Activated T-helper 1 cell treated with Interleukin-2 at 50 U/mL for 16 hours (primary cell): ENCODE measurements around the gene ATP7B.
"Not testable (repeated sequence)": the region's sequence is repeated elsewhere in the genome, so short reads cannot be mapped to it uniquely, and the experiment has no call there.

Experiments used
- DNase-seq: peaks from one replicate; pipeline ENCODE4 v3.0.0-alpha.2; 2020; ENCODE audit warnings: low read depth

ATP7B gene

DNA sequence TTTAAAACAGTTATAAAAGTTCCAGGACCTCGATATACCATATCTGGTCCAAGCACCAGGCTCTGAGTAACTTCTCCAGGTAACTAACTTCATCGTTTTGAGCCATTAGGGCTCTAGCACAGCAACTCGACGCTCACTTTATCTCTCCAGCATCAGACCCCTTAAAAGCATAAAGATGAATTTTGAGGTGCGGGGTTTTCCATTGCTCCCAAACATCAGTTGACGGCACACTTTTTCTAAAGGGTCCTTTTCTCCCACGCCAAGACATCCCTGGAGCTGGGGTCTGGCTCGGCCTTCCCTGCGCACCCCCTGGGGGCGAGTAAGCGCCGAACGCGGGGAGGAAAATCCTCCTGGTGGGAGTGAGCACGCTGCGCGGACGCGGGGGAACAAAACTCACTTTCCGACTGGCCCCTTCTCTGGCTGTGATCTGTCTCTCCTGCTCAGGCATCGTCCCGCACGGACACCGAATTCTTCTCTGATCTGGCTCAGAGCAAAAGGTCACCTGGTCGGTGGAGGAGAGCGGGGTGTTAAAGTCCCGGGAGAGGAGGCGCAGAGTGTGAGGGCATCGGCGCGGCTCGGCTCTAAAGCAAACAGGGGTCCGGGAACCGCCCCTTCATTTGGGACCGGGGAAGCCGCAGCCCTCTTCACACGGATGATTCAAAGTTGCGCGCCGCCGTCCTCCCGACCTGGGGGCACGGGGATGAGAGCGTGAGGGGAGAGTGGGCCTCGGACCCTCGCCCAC lies at the start of gene ATP7B:
Gene ATP7B (minus strand): TSS at position 561 of the 742 bp plus-strand sequence. CDS start 113 bp downstream, at position 448.
- no peak for DNase-seq

DNA sequence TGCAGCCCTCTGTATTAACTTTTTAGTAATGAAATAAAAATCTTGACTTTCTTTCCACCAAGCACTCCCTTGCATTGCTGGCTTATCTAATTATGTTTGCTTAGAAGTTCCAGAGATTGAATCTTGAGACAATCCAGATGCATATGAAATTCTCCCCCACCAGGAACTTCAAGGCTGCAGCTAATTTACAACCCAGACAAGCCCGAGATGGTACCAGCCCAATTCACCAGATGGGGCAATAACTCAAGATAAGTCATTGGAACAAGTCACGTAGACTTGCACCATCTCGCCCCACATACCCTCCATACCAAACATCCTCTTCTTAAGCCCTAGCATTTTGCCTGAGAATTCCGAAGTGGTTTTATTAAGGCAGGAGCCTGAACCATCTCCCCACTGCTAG lies 42.2 kb upstream of the ATP7B start:
- no peak for DNase-seq

DNA sequence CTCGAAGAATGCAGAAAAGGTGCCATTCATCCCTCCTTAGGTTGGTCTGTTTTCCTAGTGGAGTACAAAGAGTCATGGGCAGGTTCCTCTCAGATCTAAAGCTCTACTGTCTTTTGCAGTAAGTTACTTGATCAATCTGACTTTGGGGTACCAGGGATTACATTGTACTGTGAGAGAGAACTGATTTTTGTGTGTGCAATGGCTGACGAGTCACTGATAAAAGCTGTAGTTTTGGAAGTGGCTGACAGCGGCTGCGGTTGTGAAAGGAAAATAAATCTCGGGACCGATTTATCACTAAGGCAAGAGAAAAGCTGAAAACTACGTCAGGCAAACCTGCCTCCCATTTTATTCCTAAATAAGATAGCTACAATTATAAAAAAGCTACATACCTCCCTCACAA lies 40.1 kb upstream of the ATP7B start:
- DNase-seq, result no peak

DNA sequence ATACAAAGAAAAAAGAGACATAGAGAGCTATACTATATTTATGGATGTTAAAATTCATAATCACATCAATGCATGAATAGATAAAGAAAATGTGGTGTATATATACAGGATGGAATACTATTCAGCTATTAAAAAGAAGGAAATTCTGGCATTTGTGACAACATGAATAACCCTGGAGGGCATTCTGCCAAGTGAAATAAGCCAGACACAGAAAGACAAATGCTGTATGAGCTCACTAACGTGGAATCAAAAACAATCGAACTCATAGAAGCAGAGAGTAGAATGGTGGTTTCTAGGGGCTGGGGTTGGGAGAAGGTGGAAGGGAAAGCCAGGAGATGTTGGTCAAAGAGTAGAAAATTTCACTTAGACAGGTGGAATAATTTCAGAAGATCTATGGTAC lies 37.3 kb upstream of the ATP7B start:
- DNase-seq, result no peak

DNA sequence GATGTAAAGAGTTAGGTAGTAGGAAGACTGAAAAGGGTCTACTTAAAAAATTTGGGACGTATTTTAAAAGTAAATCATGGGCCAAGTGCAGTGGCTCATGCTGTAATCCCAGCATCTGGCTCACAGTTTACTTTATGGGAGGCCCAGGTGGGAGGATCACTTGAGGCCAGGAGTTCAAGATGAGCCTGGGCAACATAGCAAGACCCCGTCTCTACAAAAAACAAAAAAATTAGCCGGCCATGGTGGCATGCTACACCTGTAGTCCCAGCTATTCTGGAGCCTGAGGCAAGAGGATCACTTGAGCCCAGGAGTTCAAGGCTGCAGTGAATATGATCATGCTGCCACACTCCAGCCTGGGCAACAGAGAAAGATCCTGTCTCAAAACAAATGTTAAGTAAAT lies 36.2 kb upstream of the ATP7B start:
- DNase-seq, result no peak

DNA sequence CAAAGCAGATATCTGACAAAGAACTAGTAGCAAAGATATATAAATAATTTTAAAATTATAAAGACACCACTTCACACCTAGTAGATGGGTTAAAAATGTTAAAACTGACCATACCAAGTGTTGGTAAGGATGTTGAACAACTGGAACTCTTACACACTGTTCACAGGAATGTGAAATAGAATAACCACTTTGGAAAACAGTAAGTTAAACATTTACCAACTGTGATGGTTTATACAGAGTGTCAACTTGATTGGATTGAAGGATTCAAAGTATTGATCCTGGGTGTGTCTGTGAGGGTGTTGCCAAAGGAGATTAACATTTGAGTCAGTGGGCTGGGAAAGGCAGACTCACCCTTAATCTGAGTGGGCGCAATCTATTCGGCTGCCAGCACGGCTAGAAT lies 32.4 kb upstream of the ATP7B start:
- DNase-seq, result no peak

DNA sequence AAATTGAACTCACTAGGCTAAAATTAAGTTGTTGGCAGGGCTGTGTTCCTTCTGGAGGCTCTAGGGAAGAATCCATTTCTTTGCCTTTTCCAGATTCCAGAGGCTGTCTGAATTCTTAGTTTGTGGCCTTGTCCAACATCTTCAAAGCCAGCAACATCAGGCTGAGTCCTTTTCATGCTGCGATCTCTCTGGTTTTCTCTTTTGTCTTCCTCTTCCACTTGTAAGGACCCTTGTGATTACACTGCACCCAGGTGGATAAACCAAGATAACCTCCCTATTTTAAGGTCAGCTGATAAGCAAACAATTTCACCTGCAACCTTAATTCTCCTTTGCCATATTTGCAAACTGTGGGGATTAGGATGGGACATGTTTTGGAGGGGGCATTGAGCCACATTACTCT lies 24.8 kb upstream of the ATP7B start:
- DNase-seq, result no peak

DNA sequence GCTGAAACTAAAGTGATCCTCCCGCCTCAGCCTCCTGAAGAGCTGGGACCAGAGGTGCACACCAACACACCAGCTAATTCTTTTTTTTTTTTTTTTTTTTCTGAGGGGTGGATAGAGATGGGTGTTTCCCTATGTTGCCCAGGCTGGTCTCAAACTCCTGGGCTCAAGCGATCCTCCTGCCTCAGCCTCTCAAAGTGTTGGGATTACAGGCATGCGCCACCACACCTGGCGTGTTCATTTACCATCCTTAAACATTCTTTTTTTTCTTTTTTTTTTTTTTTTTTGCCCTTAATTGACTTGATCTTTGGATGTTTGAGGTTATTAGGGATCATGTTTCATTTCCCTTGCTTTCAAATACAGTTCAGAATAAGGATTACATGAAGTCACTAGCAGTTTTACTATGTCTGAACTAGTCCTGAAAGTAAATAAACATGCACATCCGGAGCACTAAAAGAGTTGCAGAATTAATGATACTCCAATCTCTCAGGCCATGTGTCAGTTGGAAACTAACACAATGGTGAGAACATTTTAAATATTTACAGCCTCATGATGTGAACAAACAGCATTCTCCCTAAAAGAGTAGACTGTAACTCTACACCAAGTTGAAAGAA lies 23.5 kb upstream of the ATP7B start:
- DNase-seq, result no peak

DNA sequence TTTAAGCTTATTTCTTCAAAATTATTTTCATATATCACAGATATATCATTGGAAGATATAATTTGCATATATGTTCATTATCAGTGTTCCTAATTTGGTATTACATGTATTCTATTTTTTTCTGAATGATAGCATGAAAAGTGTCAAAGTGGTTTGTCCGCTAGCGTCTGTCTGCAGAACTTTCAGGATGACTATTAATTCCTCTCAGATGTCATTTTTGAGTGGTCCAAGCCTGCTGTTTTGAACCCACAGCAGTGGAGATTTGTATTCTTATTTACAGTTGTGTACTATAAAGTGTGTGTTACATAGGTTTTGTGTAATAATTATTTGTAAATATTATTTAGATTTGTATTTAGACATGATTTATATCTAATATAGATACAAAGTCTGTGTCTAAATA lies 21.8 kb upstream of the ATP7B start:
- DNase-seq, result no peak

DNA sequence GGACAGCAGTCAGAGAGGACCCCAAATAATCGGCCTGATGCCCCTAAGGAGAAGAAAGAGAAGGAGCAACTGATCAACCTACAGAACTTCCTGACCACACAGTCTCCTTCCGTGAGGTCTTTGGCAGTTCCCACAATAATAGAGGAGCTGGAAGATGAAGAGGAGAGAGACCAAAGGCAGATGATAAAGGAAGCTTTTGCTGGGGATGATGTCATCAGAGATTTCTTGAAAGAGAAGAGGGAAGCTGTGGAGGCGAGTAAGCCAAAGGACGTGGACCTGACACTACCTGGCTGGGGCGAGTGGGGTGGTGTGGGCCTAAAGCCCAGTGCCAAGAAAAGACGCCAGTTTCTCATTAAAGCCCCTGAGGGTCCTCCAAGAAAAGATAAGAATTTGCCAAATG lies 19.2 kb upstream of the ATP7B start:
- DNase-seq, result not testable (repeated sequence)

DNA sequence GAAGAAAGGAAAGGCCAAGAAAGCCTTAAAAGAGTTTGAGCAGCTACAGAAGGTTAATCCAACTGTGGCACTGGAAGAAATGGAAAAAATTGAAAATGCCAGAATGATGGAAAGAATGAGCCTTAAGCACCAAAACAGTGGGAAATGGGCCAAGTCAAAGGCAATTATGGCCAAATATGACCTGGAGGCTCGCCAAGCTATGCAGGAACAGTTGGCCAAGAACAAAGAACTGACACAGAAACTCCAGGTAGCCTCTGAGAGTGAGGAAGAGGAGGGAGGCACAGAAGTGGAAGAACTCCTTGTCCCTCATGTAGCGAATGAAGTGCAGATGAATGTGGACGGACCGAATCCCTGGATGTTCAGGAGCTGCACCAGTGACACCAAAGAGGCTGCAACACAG lies 18.3 kb upstream of the ATP7B start:
- no peak for DNase-seq

DNA sequence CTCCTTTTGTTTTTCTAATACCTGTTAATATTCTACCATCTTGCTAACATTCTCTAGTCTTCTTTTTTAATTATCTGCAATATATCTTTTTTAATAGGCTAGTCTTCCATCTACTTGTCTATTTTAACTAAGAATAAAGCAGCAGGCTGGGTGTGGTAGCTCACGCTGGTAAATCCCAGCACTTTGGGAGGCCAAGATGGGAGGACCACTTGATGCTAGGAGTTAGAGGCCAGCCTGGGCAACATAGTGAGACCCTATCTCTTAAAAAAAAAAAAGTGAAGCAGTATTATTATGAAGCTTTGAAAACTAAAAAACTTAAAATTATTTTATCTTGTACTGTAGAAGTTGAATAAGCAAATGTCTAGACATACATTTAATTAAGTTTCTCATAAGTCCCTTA lies 16.6 kb upstream of the ATP7B start:
- DNase-seq, result no peak

DNA sequence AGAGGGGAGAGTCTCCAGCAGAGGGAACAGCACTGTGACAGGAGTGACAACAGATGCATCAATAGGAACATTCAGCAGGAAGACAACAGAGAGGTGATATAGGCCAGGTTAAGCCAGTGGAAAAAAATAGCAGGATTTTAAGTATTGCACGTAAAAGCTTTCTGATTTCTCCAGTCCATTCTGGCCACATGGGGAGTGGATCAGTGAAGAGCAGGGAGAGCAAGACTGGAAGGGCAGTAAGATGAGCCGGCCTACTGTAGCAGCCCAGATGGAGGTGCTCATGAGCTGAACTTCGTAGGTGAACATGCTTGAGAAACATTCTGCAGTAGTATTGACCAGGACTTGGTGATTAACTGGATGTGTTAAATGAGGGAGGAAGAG lies 15.0 kb upstream of the ATP7B start:
- no peak for DNase-seq

DNA sequence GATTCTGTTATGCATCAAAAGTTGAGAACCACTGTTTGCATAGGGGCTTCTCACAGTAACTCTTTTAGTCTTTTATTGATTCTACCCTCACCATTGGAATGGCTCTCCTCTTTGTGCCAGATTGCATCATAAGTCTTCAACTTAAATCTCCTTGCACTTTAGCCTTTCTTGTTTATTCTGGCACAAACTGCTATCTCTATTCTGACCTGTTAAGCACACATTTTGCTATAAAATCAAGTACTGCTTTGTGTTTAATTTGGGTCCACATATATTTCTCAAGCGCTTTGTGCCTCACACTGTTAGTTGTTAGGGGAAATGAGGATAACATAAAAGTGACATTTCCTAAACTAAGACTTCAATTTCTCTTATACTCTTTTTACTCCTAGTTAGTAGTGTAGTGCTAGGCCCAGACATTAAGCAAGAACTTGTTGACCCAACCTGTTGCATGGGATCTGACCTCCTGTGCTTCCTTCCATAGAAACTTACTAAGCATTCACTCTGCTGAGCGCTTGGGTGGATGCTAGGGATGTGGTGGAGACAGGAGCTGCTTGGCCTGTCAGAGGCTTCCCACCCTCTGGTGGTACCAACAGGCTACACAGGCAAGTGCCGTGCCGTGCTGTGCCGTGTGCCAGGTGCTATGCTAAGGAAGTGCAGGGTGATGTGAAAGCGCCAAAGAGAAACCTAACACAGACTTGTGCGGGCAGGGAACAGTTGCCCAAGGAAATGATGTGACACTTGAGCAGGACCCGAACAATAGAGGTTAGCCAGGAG lies 14.4 kb upstream of the ATP7B start:
- DNase-seq, result no peak

DNA sequence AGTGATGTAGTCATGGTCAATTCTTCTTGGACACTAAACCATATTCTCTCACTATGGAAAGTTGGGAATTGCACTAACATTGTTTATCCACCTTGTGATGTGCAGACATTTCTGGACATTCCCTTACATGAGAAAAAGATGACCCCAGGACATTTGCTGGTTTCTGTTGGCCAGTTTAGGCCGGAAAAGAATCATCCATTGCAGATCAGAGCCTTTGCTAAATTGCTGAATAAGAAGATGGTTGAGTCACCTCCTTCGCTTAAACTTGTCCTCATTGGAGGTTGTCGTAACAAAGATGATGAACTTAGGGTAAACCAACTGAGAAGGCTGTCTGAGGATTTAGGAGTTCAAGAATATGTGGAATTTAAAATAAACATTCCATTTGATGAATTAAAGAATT lies 13.2 kb upstream of the ATP7B start, which contains the start of gene UTP14C:
Gene UTP14C (plus strand): TSS at position 211 of the 400 bp plus-strand sequence. CDS start 4,114 bp downstream, outside the sequence.
- no peak for DNase-seq

DNA sequence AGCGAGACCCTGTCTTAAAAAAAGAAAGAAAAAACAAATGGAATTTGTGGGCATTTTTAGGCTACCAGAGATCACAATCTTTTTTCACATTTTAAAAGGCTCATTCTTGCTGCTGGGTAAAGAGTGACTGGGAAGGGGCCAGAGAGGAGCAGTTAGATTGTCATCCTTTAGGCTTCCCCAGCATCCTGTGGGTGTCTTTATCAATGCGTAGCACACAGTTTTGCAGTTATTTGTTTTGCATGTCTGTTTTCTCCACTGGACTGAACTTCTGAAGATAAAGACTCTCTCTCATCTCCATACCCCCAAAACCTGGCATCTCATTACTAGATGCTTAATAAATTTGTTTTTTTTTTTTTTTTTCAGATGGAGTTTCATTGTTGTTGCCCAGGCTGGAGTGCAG lies 11.1 kb upstream of the ATP7B start:
- no peak for DNase-seq

DNA sequence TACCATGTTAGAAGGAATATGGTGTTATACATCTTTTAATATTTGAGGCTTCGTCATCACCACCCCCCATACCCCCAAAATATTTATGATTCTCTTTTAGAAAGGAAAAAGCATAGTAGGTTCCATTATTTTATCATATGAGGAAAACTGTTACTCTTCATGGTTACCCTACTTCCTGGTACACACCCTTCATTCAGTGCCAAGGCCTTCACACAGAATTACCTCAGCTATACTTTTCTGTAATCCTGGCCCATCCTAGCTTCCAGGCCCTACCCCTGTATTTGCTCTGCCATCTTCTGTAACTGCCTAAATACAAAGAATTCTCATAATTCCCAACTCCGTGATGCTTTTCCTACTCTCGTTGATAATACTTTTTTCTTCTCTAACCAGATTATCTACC lies 8.9 kb upstream of the ATP7B start:
- DNase-seq, result no peak

DNA sequence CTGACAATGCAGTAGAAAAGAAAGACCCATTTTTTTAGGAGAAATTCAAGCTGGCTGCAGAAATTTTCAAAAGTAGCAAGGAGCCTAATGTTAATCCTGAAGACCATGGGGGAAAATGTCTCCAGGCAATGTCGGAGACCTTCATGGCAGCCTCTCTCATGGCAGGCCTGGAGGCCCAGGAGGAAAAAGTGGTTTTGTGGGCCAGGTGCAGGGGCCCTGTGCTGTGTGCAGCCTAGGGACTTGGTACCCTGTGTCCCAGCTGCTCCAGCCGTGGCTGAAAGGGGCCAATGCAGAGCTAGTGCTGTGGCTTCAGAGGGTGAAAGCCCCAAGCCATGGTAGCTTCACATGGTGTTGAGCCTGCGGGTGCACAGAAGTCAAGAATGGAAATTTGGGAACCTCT lies 5.0 kb upstream of the ATP7B start:
- DNase-seq, result no peak

DNA sequence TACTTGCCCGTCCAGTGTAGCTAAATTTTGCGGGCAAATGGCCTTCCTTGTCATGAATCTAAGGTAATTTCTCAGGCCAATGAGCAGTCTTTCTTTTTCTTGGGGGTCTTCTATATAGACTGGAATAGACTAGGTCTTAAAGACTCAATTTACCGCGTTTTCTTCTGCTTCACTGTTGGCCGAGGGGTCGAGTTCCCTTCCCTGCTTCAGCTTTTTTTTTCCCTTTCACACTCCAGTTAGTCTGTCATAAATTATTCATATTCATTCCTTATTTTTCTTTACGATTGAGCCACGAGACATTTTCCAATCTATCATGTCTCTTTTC lies 1.2 kb upstream of the ATP7B start:
- no peak for DNase-seq

DNA sequence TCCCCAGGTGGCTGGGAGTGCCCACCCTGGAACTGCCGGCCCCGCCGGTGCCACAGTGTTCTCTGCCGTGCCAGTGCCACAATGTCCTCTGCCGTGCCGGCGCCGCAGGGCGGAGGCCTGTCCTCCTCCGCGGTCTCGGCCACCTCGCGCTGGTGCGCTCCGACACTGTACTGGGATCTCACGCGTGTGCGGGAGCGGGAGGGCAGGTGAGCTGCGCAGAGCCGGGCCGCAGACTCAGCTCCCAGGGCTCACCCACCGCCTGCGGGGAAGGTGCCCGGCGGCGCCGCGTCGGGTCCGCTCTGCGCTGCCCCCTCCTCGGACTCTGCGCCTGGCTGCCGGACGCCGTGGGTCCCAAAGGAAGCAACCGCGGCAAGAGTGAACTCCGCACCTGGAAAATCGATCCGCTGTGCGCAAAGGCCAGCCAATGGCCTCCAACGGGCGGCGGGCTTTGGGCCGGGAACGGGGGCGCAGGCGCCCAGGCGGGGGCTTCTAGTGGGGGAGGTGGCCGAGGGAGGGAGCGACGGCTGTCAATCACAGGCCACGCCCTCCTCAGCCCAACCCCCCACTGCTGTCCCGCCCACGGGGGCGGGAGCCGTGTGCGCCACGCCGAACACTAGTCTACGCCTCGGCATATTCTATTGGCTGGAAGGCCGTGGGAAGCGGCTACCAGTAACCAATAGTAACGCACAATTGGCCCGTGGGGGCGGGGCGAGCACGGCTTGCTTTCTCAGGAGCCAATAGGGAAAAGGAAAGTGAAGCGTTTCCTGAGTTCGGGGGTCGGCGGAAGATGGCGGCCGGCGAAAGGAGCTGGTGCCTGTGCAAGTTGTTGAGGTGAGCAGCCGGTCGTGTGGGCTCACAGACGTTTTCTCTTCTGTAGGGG lies 622 bp upstream of the ATP7B start, which contains the start of gene ALG11:
Gene ALG11 (plus strand): TSS at position 767 of the 880 bp plus-strand sequence. CDS start 21 bp downstream, at position 788.
- DNase-seq, result peak; percentile 99

DNA sequence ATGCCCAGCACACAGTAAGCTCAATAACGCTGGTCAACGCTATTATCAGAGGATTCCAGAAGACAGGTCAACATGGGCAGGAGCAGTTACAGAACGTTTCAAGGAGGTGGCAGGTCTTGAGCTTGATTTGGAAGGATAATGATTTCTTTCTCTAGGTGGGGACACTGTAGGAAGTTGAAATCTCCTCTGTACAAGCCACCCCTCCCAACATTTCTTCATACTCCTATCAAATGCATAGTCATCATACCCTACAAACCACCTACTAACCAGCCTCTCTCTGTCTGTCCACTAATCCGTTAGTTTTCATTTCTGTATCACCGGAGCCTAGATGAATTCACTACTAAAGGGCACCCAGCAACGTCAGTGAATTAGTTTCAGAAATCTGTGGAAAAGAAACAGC lies 1.3 kb downstream of the ATP7B start:
- DNase-seq, result no peak
